Neural cell (in vitro differentiated cells): Measurements from ENCODE around the gene UGGT1. TPM values are rescaled to one million over a fixed set of nuclear protein-coding genes. Genes with fewer than 3 reads are reported as not detected.

Experiments
- H2AFZ ChIP-seq: fragments of 200-600, 300-800 bp; sonication (generic), shearing (Covaris generic); 2 replicates; pipeline ENCODE4 v1.6.0; 2014; ENCODE audit warnings: low read depth, mild to moderate bottlenecking, antibody characterized with exemption, low read length, moderate library complexity
- H3F3A ChIP-seq: fragments of 200-600 bp; shearing (Covaris generic); 2 replicates; pipeline ENCODE4 v1.6.1; 2016; ENCODE audit warnings: mild to moderate bottlenecking, moderate library complexity, mixed read lengths, antibody characterized with exemption, low read length; ENCODE audit not compliant: insufficient read depth, poor library complexity, severe bottlenecking
- H3K27ac ChIP-seq: fragments of 200-600, 300-800 bp; sonication (generic), shearing (Covaris generic); 2 replicates; pipeline ENCODE4 v1.5.1; 2014; ENCODE audit warnings: mild to moderate bottlenecking, low read length, moderate library complexity
- H3K27me3 ChIP-seq: fragments of 300-800, 200-600 bp; sonication (generic), shearing (Covaris generic); 2 replicates; pipeline ENCODE4 v1.6.0; 2014; ENCODE audit warnings: mild to moderate bottlenecking, low read depth, low read length, moderate library complexity; ENCODE audit not compliant: insufficient read depth
- H3K36me3 ChIP-seq: fragments of 300-800, 200-600 bp; sonication (generic), shearing (Covaris generic); 2 replicates; pipeline ENCODE4 v1.5.1; 2014; ENCODE audit warnings: mild to moderate bottlenecking, antibody characterized with exemption, low read length, moderate library complexity; ENCODE audit not compliant: insufficient read depth
- H3K4me2 ChIP-seq: fragments of 300-800, 200-600 bp; sonication (generic), shearing (Covaris generic); 2 replicates; pipeline ENCODE4 v1.6.0; 2014; ENCODE audit warnings: mild to moderate bottlenecking, low read length
- H3K4me3 ChIP-seq: fragments of 300-800, 200-600 bp; sonication (generic), shearing (Covaris generic); 2 replicates; pipeline ENCODE4 v1.5.1; 2014; ENCODE audit warnings: mild to moderate bottlenecking, low read length, moderate library complexity
- H3K79me2 ChIP-seq: fragments of 200-600 bp; shearing (Covaris generic); replicated peaks from 2 replicates; pipeline ENCODE4 v1.6.0; 2014; ENCODE audit warnings: mild to moderate bottlenecking, low read length, moderate library complexity; ENCODE audit not compliant: insufficient read depth
- H3K9ac ChIP-seq: fragments of 300-800, 200-600 bp; sonication (generic), shearing (Covaris generic); 2 replicates; pipeline ENCODE4 v1.6.1; 2016; ENCODE audit warnings: mild to moderate bottlenecking, low read length, mixed read lengths
- H3K9me2 ChIP-seq: fragments of 200-600 bp; shearing (Covaris generic); 2 replicates; pipeline ENCODE4 v1.6.1; 2016; ENCODE audit warnings: mild to moderate bottlenecking, low read length, mixed read lengths; ENCODE audit not compliant: insufficient read depth
- H3K9me3 ChIP-seq: fragments of 200-600, 300-800 bp; sonication (generic), shearing (Covaris generic); 2 replicates; pipeline ENCODE4 v1.6.1; 2016; ENCODE audit warnings: mild to moderate bottlenecking, mixed run types, low read length, moderate library complexity, mixed read lengths
- H4K20me1 ChIP-seq: fragments of 200-600 bp; shearing (Covaris generic); 2 replicates; pipeline ENCODE4 v1.6.1; 2016; ENCODE audit warnings: mild to moderate bottlenecking, mixed run types; ENCODE audit not compliant: insufficient read depth
- CTCF ChIP-seq: fragments of 450-650 bp; IDR thresholded peaks from 2 replicates; pipeline ENCODE4 v1.5.1; 2014; ENCODE audit warnings: antibody characterized with exemption, mild to moderate bottlenecking, moderate library complexity; ENCODE audit not compliant: poor library complexity, severe bottlenecking
- EP300 ChIP-seq: fragments of 450-650 bp; conservative IDR thresholded peaks from 2 replicates; pipeline ENCODE4 v1.6.1; 2014; ENCODE audit warnings: antibody characterized with exemption, mild to moderate bottlenecking, moderate library complexity; ENCODE audit not compliant: poor library complexity, severe bottlenecking
- EZH2 ChIP-seq: fragments of 200-600, 300-800 bp; shearing (Covaris generic), sonication (generic); IDR thresholded peaks from 2 replicates; pipeline ENCODE4 v1.6.1; 2014; ENCODE audit warnings: antibody characterized with exemption, low read length, borderline replicate concordance, mild to moderate bottlenecking; ENCODE audit not compliant: insufficient read depth, poor library complexity, severe bottlenecking
- MXI1 ChIP-seq: fragments of 450-650 bp; conservative IDR thresholded peaks from 2 replicates; pipeline ENCODE4 v1.6.1; 2014; ENCODE audit warnings: antibody characterized with exemption, mild to moderate bottlenecking; ENCODE audit not compliant: poor library complexity, severe bottlenecking
- POLR2AphosphoS5 ChIP-seq: IDR thresholded peaks from 2 replicates; pipeline ENCODE4 v1.6.1; 2012
- RAD21 ChIP-seq: fragments of 450-650 bp; conservative IDR thresholded peaks from 2 replicates; pipeline ENCODE4 v1.6.1; 2014; ENCODE audit warnings: antibody characterized with exemption, mild to moderate bottlenecking, moderate library complexity
- REST ChIP-seq: IDR thresholded peaks from 2 replicates; pipeline ENCODE4 v1.6.1; 2012; ENCODE audit warnings: borderline replicate concordance
- SMC3 ChIP-seq: fragments of 450-650 bp; conservative IDR thresholded peaks from 2 replicates; pipeline ENCODE4 v1.6.1; 2014; ENCODE audit warnings: antibody characterized with exemption, mild to moderate bottlenecking, moderate library complexity; ENCODE audit not compliant: poor library complexity
- TAF1 ChIP-seq: IDR thresholded peaks from 2 replicates; pipeline ENCODE4 v1.6.1; 2012; ENCODE audit warnings: low read depth
- polyA plus RNA-seq: library from polyadenylated mRNA; depleted of rRNA; stranded (reverse); fragments of >200 nt; gene quantifications from 2 replicates; pipeline ENCODE4 v1.2.3, GENCODE V29; 2014

UGGT1 gene
- polyA plus RNA-seq, 1 donor from 2014 or later: 26.3 TPM

GRCh38 chr2:128064353-128064752, 26.6 kb upstream of the UGGT1 start:
- Histone ChIP-seq H3K4me2 (no peak overlapping the region), H3K9me2 (no peaks in the 10 kb centered on the region), H3K79me2 (no peaks in the 10 kb centered on the region), H3K9me3 (no peaks in the 10 kb centered on the region), H3K27ac (no peak overlapping the region), H2AFZ (no peak overlapping the region), H4K20me1 (no peaks in the 10 kb centered on the region), H3K27me3 (no peaks in the 10 kb centered on the region), H3K36me3 (no peaks in the 10 kb centered on the region), H3K9ac (no peak overlapping the region), H3K4me3 (no peak overlapping the region), H3F3A (no peaks in the 10 kb centered on the region)
- TF ChIP-seq TAF1 (no peak), MXI1 (no peak), RAD21 (no peak), SMC3 (no peak), POLR2AphosphoS5 (no peak), EP300 (no peak), EZH2 (no peak), CTCF (no peak), REST (no peak)

GRCh38 chr2:128069769-128070168, 21.2 kb upstream of the UGGT1 start:
- Histone ChIP-seq H4K20me1 (no peaks in the 10 kb centered on the region), H3K9me3 (no peaks in the 10 kb centered on the region), H3K9ac (no peak overlapping the region), H3K27me3 (no peaks in the 10 kb centered on the region), H3K36me3 (no peaks in the 10 kb centered on the region), H3K27ac (no peak overlapping the region), H3K4me2 (no peak overlapping the region), H2AFZ (no peak overlapping the region), H3F3A (no peaks in the 10 kb centered on the region), H3K9me2 (no peaks in the 10 kb centered on the region), H3K4me3 (no peak overlapping the region), H3K79me2 (no peaks in the 10 kb centered on the region)
- no peak for TF ChIP-seq SMC3

DNA sequence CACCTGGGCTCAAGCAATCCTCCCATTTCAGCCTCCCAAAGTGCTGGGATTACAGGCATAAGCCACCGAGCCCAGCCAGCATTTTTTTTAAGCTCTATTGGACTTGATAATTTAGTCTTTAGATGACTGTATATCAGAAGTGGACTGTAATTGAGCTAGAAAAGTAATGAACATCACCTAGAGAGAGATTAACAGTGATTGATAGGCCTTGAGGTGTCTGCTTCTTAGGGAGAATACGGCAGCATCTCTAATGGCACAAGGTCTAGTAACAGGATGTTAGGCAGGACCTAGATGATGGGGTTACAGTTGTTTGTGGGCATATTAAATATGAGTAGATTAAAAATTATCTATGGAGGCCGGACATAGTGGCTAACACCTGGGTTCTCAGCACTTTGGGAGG, 17.7 kb upstream of the UGGT1 start:
- H3F3A ChIP-seq: no peaks in the 10 kb centered on the region
- no peaks in the 10 kb centered on the region for H3K9me2 ChIP-seq
- no peak overlapping the region for H3K4me2 ChIP-seq
- no peak overlapping the region for H3K27ac ChIP-seq
- H3K27me3 ChIP-seq: no peaks in the 10 kb centered on the region
- H3K4me3 ChIP-seq: no peak overlapping the region
- no peak overlapping the region for H2AFZ ChIP-seq
- no peaks in the 10 kb centered on the region for H3K36me3 ChIP-seq
- TF ChIP-seq POLR2AphosphoS5: no peak
- TF ChIP-seq TAF1: no peak
- no peak for TF ChIP-seq RAD21
- no peak for TF ChIP-seq SMC3
- no peak for TF ChIP-seq CTCF
- TF ChIP-seq EZH2: no peak
- no peaks in the 10 kb centered on the region for H3K79me2 ChIP-seq
- H3K9ac ChIP-seq: no peak overlapping the region
- H4K20me1 ChIP-seq: no peaks in the 10 kb centered on the region
- no peaks in the 10 kb centered on the region for H3K9me3 ChIP-seq
